Astrocyte (in vitro differentiated cells and primary cell): ENCODE measurements around the gene LRP1B.

Experiments used
- CTCF ChIP-seq: IDR thresholded peaks from 2 replicates; pipeline ENCODE4 v1.5.1; 2011; ENCODE audit warnings: low read depth, mild to moderate bottlenecking, inconsistent platforms, low read length, moderate library complexity; ENCODE audit not compliant: insufficient read depth
- EZH2 ChIP-seq: IDR thresholded peaks from 2 replicates; pipeline ENCODE4 v1.6.1; 2012; ENCODE audit warnings: mild to moderate bottlenecking, low read length, inconsistent platforms; ENCODE audit not compliant: insufficient read depth

DNA sequence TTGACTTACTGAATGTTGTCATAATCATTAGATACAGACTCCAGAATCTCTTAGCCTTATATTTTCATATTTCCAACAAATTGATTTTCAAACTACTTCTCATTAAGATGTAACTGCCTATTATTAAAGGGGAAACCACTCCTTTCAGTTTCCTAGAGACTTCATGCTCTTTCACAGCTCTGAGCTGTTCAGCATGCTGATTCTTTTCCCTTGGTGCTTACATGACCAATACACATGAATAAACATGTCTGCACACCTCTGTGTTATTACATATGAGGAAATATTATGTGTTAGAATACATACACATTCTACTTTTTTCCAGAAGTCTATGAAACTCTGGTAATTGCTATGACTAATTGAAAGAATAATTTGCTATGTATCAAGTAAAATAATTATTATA is 200.0 kb downstream of the LRP1B start:
- TF ChIP-seq EZH2, result no peak
- TF ChIP-seq CTCF, result no peak
